Measurements from ENCODE around the gene IRAG1.

Gene IRAG1

GRCh38 chr11:10669258-10670033 is 24.1 kb downstream of the IRAG1 start (continued):
- TF ChIP-seq ZNF16 (tag by site-specific recombination; IDR thresholded peaks at IDR 0.05; ENCODE audit: low read depth): no peak
- TF ChIP-seq ZNF677 (tag by site-specific recombination; IDR thresholded peaks at IDR 0.05): no peak
- 0 out of 2 replicates have a peak, but pooled peaks have one; percentile 30 for TF ChIP-seq SCRT1 (tag by site-specific recombination; IDR thresholded peaks at IDR 0.05; ENCODE audit: borderline replicate concordance)
- no peak for TF ChIP-seq ZNF514 (tag by site-specific recombination; IDR thresholded peaks at IDR 0.05)
- peak; percentile 32; the same call in 1 of the 2 replicates for TF ChIP-seq ZBTB8A (tag by site-specific recombination; IDR thresholded peaks at IDR 0.05)
- TF ChIP-seq ZNF248 (tag by site-specific recombination; IDR thresholded peaks at IDR 0.05): no peak
- TF ChIP-seq OSR2 (tag by site-specific recombination; IDR thresholded peaks at IDR 0.05): peak; percentile 82
- TF ChIP-seq ZNF175 (tag by site-specific recombination; IDR thresholded peaks at IDR 0.05): no peak
- TF ChIP-seq ZNF626 (tag by site-specific recombination; IDR thresholded peaks at IDR 0.05): 0 out of 2 replicates have a peak, but pooled peaks have one; percentile 22
- peak; percentile 97 for TF ChIP-seq FEZF1 (tag by site-specific recombination; IDR thresholded peaks at IDR 0.05)
- 0 out of 2 replicates have a peak, but pooled peaks have one; percentile 14 for TF ChIP-seq MZF1 (tag by site-specific recombination; IDR thresholded peaks at IDR 0.05; ENCODE audit: borderline replicate concordance)
- TF ChIP-seq ZNF488 (tag by site-specific recombination; IDR thresholded peaks at IDR 0.05): no peak
- no peak for TF ChIP-seq HOXD13 (CRISPR knock-in tag; IDR thresholded peaks at IDR 0.05; ENCODE audit: borderline replicate concordance)
- no peak for TF ChIP-seq ZNF600 (tag by site-specific recombination; IDR thresholded peaks at IDR 0.05)
- no peak for TF ChIP-seq KLF7 (tag by site-specific recombination; IDR thresholded peaks at IDR 0.05; ENCODE audit: borderline replicate concordance)
- peak; percentile 78; the same call in 1 of the 2 replicates for TF ChIP-seq ZSCAN30 (tag by site-specific recombination; IDR thresholded peaks at IDR 0.05)
- TF ChIP-seq ZNF549 (tag by site-specific recombination; IDR thresholded peaks at IDR 0.05): no peak
- no peak for TF ChIP-seq SP2 (tag by site-specific recombination; IDR thresholded peaks at IDR 0.05)
- no peak for TF ChIP-seq ZNF449 (tag by site-specific recombination; IDR thresholded peaks at IDR 0.05)
- TF ChIP-seq ZBTB17 (tag by site-specific recombination; IDR thresholded peaks at IDR 0.05): peak; percentile 54; the same call in 1 of the 2 replicates
- TF ChIP-seq MYNN (tag by site-specific recombination; IDR thresholded peaks at IDR 0.05; ENCODE audit: borderline replicate concordance): no peak
- TF ChIP-seq ZNF624 (tag by site-specific recombination; IDR thresholded peaks at IDR 0.05): no peak
- no peak for TF ChIP-seq ZNF155 (tag by site-specific recombination; IDR thresholded peaks at IDR 0.05)
- no peak for TF ChIP-seq WT1 (tag by site-specific recombination; IDR thresholded peaks at IDR 0.05)
- TF ChIP-seq ZNF473 (tag by site-specific recombination; IDR thresholded peaks at IDR 0.05): no peak
- TF ChIP-seq ZNF280D (tag by site-specific recombination; IDR thresholded peaks at IDR 0.05): no peak
- TF ChIP-seq ZBTB1 (tag by site-specific recombination; IDR thresholded peaks at IDR 0.05): no peak
- TF ChIP-seq ZNF324 (tag by site-specific recombination; IDR thresholded peaks at IDR 0.05): no peak
- TF ChIP-seq ZNF280C (tag by site-specific recombination; IDR thresholded peaks at IDR 0.05): no peak
- TF ChIP-seq ZNF48 (tag by site-specific recombination; IDR thresholded peaks at IDR 0.05): no peak
- TF ChIP-seq GFI1B (tag by site-specific recombination; IDR thresholded peaks at IDR 0.05): no peak
- no peak for TF ChIP-seq ZNF830 (tag by site-specific recombination; IDR thresholded peaks at IDR 0.05; ENCODE audit: low read depth)
- TF ChIP-seq ZNF843 (tag by site-specific recombination; IDR thresholded peaks at IDR 0.05): peak; percentile 85
- TF ChIP-seq ZNF664 (tag by site-specific recombination; IDR thresholded peaks at IDR 0.05): no peak
